Liver (tissue), 9 donors: ENCODE results near the gene KRT17. TPM values are rescaled to one million over a fixed set of nuclear protein-coding genes. Genes with fewer than 3 reads are reported as not detected.

Experiments
- DNase-seq: peaks from one replicate; pipeline ENCODE4 v3.0.0-alpha.2; 2017; ENCODE audit warnings: low spot score
- H3K27ac ChIP-seq, 2 donors: one replicate each; pipeline ENCODE4 v1.7.0; 2013; ENCODE audit warnings: inconsistent platforms in 2 of 2, low read length in 2 of 2, control low read depth in 1 of 2, low read depth in 1 of 2, mild to moderate bottlenecking in 1 of 2
- H3K27me3 ChIP-seq, 4 donors: one replicate each; pipeline versions ENCODE4 v1.6.1 to v1.7.0; 2013; ENCODE audit warnings: low read length in 3 of 4, inconsistent platforms in 1 of 4, mild to moderate bottlenecking in 1 of 4, moderate library complexity in 1 of 4; ENCODE audit not compliant: control insufficient read depth in 4 of 4, insufficient read depth in 4 of 4
- H3K36me3 ChIP-seq, 4 donors: one replicate each; pipeline versions ENCODE4 v1.6.1 to v1.7.0; 2013; ENCODE audit warnings: low read length in 3 of 4, mild to moderate bottlenecking in 3 of 4, low read depth in 1 of 4, moderate library complexity in 1 of 4; ENCODE audit not compliant: control insufficient read depth in 4 of 4, insufficient read depth in 3 of 4
- H3K4me1 ChIP-seq, 4 donors: one replicate each; pipeline versions ENCODE4 v1.6.1 to v1.7.0; 2013; ENCODE audit warnings: low read length in 3 of 4, mild to moderate bottlenecking in 3 of 4, moderate library complexity in 1 of 4; ENCODE audit not compliant: control insufficient read depth in 4 of 4, insufficient read depth in 4 of 4
- H3K4me3 ChIP-seq, 3 donors: one replicate each; pipeline versions ENCODE4 v1.6.1 to v1.7.0; 2013; ENCODE audit warnings: low read length in 3 of 3, control low read depth in 1 of 3, low read depth in 1 of 3, mild to moderate bottlenecking in 1 of 3
- H3K9ac ChIP-seq, 2 donors: one replicate each; pipeline ENCODE4 v1.7.0; 2013; ENCODE audit warnings: low read length in 2 of 2, mild to moderate bottlenecking in 2 of 2, moderate library complexity in 2 of 2, control low read depth in 1 of 2, low read depth in 1 of 2
- H3K9me3 ChIP-seq, 4 donors: one replicate each; pipeline versions ENCODE4 v1.6.1 to v1.7.0; 2013; ENCODE audit warnings: low read length in 3 of 4; ENCODE audit not compliant: control insufficient read depth in 4 of 4
- ATF3 ChIP-seq: IDR thresholded peaks from 2 replicates; pipeline ENCODE4 v1.6.1; 2016; ENCODE audit warnings: antibody characterized with exemption
- EGR1 ChIP-seq, 2 donors: IDR thresholded peaks; 2 replicates each; pipeline ENCODE4 v1.6.1; 2016 to 2018; ENCODE audit warnings: antibody characterized with exemption in 2 of 2, low read depth in 2 of 2
- FOXA1 ChIP-seq: IDR thresholded peaks from 2 replicates; pipeline ENCODE4 v1.6.1; 2016; ENCODE audit warnings: antibody characterized with exemption
- FOXA2 ChIP-seq: IDR thresholded peaks from 2 replicates; pipeline ENCODE4 v1.6.1; 2016; ENCODE audit warnings: antibody characterized with exemption
- GABPA ChIP-seq, 2 donors: IDR thresholded peaks in 1 of 2; conservative IDR thresholded peaks in 1 of 2; 2 replicates each; pipeline ENCODE4 v1.6.1; 2016; ENCODE audit warnings: antibody characterized with exemption in 2 of 2, mild to moderate bottlenecking in 1 of 2, moderate library complexity in 1 of 2
- HNF4A ChIP-seq, 2 donors: conservative IDR thresholded peaks; 2 replicates each; pipeline ENCODE4 v1.6.1; 2016; ENCODE audit warnings: antibody characterized with exemption in 2 of 2, mild to moderate bottlenecking in 2 of 2
- JUND ChIP-seq, 2 donors: IDR thresholded peaks; 2 replicates each; pipeline ENCODE4 v1.6.1; 2016; ENCODE audit warnings: antibody characterized with exemption in 2 of 2
- NR2F2 ChIP-seq: IDR thresholded peaks from 2 replicates; pipeline ENCODE4 v1.6.1; 2016; ENCODE audit warnings: antibody characterized with exemption
- RAD21 ChIP-seq, 2 donors: IDR thresholded peaks; 2 replicates each; pipeline ENCODE4 v1.6.1; 2016; ENCODE audit warnings: antibody characterized with exemption in 2 of 2, mild to moderate bottlenecking in 2 of 2
- REST ChIP-seq: IDR thresholded peaks from 2 replicates; pipeline ENCODE4 v1.6.1; 2016; ENCODE audit warnings: antibody characterized with exemption, mild to moderate bottlenecking
- RXRA ChIP-seq, 2 donors: IDR thresholded peaks; 2 replicates each; pipeline ENCODE4 v1.6.1; 2017 to 2018; ENCODE audit warnings: antibody characterized with exemption in 2 of 2, mild to moderate bottlenecking in 1 of 2
- SP1 ChIP-seq: IDR thresholded peaks from 2 replicates; pipeline ENCODE4 v1.6.1; 2018; ENCODE audit warnings: antibody characterized with exemption, mild to moderate bottlenecking
- TAF1 ChIP-seq: conservative IDR thresholded peaks from 2 replicates; pipeline ENCODE4 v1.6.1; 2016; ENCODE audit warnings: antibody characterized with exemption, mild to moderate bottlenecking
- YY1 ChIP-seq: IDR thresholded peaks from 2 replicates; pipeline ENCODE4 v1.6.1; 2016; ENCODE audit warnings: antibody characterized with exemption, mild to moderate bottlenecking
- WGBS: extraction: QIAGEN DNeasy Blood & Tissue Kit; methylation state at CpG from one replicate; pipeline ENCODE4 v1.1.7; 2013; 5-methylcytosine and 5-hydroxymethylcytosine counted together
- polyA plus RNA-seq, 2 donors: library from polyadenylated mRNA; stranded (reverse) in 1 of 2; unstranded in 1 of 2; fragments of 200-250 nt in 1 of 2; fragments of >200 nt in 1 of 2; fragmentation: Nextera tagmentation in 1 of 2; extraction: Ambion mirVana in 1 of 2; gene quantifications; one replicate each; pipeline versions ENCODE4 v1.2.1 to v1.2.3, GENCODE V29; 2013 to 2015
- total RNA-seq, 2 donors: library from RNA; depleted of rRNA; stranded (reverse); fragments of >200 nt; gene quantifications; one replicate each; pipeline ENCODE4 v1.2.3, GENCODE V29; 2014
- TF ChIP-seq, protein P1 (sequence below): IDR thresholded peaks from 2 replicates; pipeline ENCODE4 v1.6.1; 2016; ENCODE audit warnings: antibody characterized with exemption
- TF ChIP-seq, protein P2 (sequence below): IDR thresholded peaks from 2 replicates; pipeline ENCODE4 v1.6.1; 2016; ENCODE audit warnings: antibody characterized with exemption
- TF ChIP-seq, protein P3 (sequence below): fragments of 150-350 bp; IDR thresholded peaks from 2 replicates; pipeline ENCODE4 v1.5.1; 2017; ENCODE audit warnings: improper control_type of control experiment, low read depth, low read length; ENCODE audit not compliant: missing input control
- donor health status: healthy.
- donor health status: healthy.
- donor health status: healthy.
- donor health status: healthy.
- donor health status: healthy.

The KRT17 gene
- total and polyA plus RNA-seq, 4 donors = 0.15 TPM; not detected in 3

DNA sequence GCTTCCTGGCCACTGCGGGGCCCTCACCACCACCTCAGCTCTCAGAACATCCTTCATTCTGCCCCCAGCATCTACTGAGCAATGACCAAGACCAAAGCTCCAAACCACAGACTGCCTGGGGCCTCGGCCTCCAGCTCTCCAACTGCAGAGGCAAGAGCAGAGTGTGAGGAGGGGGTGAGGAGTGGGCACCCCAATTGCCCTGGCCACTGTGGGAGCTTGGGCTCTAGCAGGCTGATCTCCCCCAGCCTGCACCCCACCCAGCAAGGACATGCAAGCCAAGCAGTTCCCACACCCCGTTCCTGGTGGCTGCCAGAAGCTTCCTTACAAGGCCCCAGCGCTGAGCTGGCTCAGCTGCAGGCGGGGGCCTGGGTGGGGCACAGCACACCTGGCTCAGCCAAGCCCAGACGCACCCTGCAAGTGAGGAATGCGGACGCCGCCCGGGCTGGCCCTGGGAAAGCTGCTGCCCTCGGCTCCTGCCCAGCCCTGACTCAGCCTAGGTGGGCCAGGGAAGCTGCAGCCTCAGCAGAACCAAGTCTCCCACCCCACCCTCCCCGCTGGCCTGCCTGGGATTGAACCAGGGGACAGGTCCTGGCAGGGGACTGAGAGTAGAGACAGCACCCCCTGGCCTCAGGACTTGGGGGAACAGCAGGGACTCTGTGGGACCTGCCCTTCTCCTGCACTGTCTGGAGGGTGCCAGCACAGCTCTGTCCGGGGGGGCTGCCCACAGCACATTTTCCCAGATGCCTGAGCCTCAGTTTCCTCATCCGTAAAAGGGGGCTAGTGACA, 29.7 kb upstream of the KRT17 start:
- no peaks in the 10 kb centered on the region for H3K27me3 ChIP-seq
- WGBS = 66% methylated on average over 14 of the region's 14 CpGs
- TF ChIP-seq REST = no peak
- TF ChIP-seq RAD21 (IDR thresholded peaks at IDR 0.05) = no peak
- TF ChIP-seq YY1 = no peak
- TF ChIP-seq RXRA (IDR thresholded peaks at IDR 0.05) = no peak
- TF ChIP-seq NR2F2 = no peak
- TF ChIP-seq FOXA1 = no peak
- TF ChIP-seq SP1 = no peak
- TF ChIP-seq, protein P1, sequence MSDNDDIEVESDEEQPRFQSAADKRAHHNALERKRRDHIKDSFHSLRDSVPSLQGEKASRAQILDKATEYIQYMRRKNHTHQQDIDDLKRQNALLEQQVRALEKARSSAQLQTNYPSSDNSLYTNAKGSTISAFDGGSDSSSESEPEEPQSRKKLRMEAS = no peak
- no peak for TF ChIP-seq TAF1
- TF ChIP-seq, protein P2, sequence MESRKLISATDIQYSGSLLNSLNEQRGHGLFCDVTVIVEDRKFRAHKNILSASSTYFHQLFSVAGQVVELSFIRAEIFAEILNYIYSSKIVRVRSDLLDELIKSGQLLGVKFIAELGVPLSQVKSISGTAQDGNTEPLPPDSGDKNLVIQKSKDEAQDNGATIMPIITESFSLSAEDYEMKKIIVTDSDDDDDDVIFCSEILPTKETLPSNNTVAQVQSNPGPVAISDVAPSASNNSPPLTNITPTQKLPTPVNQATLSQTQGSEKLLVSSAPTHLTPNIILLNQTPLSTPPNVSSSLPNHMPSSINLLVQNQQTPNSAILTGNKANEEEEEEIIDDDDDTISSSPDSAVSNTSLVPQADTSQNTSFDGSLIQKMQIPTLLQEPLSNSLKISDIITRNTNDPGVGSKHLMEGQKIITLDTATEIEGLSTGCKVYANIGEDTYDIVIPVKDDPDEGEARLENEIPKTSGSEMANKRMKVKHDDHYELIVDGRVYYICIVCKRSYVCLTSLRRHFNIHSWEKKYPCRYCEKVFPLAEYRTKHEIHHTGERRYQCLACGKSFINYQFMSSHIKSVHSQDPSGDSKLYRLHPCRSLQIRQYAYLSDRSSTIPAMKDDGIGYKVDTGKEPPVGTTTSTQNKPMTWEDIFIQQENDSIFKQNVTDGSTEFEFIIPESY = no peak
- no peak overlapping the region for H3K4me3 ChIP-seq
- no peak for DNase-seq
- H3K27ac ChIP-seq = no peak overlapping the region
- no peak overlapping the region for H3K9ac ChIP-seq
- H3K36me3 ChIP-seq = no peaks in the 10 kb centered on the region
- H3K4me1 ChIP-seq = no peaks in the 10 kb centered on the region
- no peaks in the 10 kb centered on the region for H3K9me3 ChIP-seq

GRCh38 chr17:41653421-41653820, 29.0 kb upstream of the KRT17 start:
- no peaks in the 10 kb centered on the region for H3K27me3 ChIP-seq
- no peaks in the 10 kb centered on the region for H3K9me3 ChIP-seq
- peaks cover 2 to 4% (median 3%) of the 10 kb centered on the region in 4 donors for H3K4me1 ChIP-seq
- 90% methylated on average over 5 of the region's 5 CpGs for WGBS
- no peak overlapping the region for H3K27ac ChIP-seq
- no peak overlapping the region for H3K4me3 ChIP-seq
- no peaks in the 10 kb centered on the region for H3K36me3 ChIP-seq
- DNase-seq = no peak
- H3K9ac ChIP-seq = no peak overlapping the region
- no peak for TF ChIP-seq JUND (IDR thresholded peaks at IDR 0.05)
- no peak for TF ChIP-seq GABPA (IDR thresholded peaks at IDR 0.05 in 1 of 2, conservative IDR thresholded peaks at IDR 0.05 in 1 of 2)
- TF ChIP-seq, protein P3, sequence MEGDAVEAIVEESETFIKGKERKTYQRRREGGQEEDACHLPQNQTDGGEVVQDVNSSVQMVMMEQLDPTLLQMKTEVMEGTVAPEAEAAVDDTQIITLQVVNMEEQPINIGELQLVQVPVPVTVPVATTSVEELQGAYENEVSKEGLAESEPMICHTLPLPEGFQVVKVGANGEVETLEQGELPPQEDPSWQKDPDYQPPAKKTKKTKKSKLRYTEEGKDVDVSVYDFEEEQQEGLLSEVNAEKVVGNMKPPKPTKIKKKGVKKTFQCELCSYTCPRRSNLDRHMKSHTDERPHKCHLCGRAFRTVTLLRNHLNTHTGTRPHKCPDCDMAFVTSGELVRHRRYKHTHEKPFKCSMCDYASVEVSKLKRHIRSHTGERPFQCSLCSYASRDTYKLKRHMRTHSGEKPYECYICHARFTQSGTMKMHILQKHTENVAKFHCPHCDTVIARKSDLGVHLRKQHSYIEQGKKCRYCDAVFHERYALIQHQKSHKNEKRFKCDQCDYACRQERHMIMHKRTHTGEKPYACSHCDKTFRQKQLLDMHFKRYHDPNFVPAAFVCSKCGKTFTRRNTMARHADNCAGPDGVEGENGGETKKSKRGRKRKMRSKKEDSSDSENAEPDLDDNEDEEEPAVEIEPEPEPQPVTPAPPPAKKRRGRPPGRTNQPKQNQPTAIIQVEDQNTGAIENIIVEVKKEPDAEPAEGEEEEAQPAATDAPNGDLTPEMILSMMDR = no peak
- no peak for TF ChIP-seq FOXA2
- TF ChIP-seq TAF1 = no peak
- TF ChIP-seq, protein P2 = no peak
- TF ChIP-seq, protein P1 = no peak
- TF ChIP-seq REST = no peak
- TF ChIP-seq ATF3 = no peak
- no peak for TF ChIP-seq HNF4A (conservative IDR thresholded peaks at IDR 0.05)
- no peak for TF ChIP-seq SP1
- no peak for TF ChIP-seq RXRA (IDR thresholded peaks at IDR 0.05)
- TF ChIP-seq EGR1 (IDR thresholded peaks at IDR 0.05; ENCODE audit: low read depth in 2 of 2) = no peak
